HepG2 (cell line): ENCODE measurements around the gene LCLAT1. TPM values are rescaled to one million over a fixed set of nuclear protein-coding genes. Genes with fewer than 3 reads are reported as not detected.

Experiments
- BRD4 ChIP-seq: sonication (generic); formaldehyde crosslinking; IDR thresholded peaks from 2 replicates; pipeline ENCODE4 v1.4.0; 2020; ENCODE audit warnings: missing genetic modification reagents
- NR1H2 ChIP-seq: sonication (generic); formaldehyde crosslinking; IDR thresholded peaks from 2 replicates; pipeline ENCODE4 v1.8.1; 2022; ENCODE audit warnings: low read depth, missing genetic modification reagents, borderline replicate concordance
- TAF15 ChIP-seq: fragments of 200-400 bp; formaldehyde crosslinking; IDR thresholded peaks from one replicate; pipeline ENCODE4 v1.6.1; 2018; ENCODE audit warnings: mild to moderate bottlenecking, low read depth, low read length; ENCODE audit not compliant: poor library complexity, severe bottlenecking
- ZNF773 ChIP-seq: sonication (generic); formaldehyde crosslinking; IDR thresholded peaks from 2 replicates; pipeline ENCODE4 v1.4.0; 2020; ENCODE audit warnings: missing genetic modification reagents, borderline replicate concordance
- ZNF816 ChIP-seq: sonication (generic); formaldehyde crosslinking; IDR thresholded peaks from 2 replicates; pipeline ENCODE4 v1.8.0; 2022; ENCODE audit warnings: missing genetic modification reagents, mild to moderate bottlenecking, borderline replicate concordance
- polyA plus RNA-seq, 8 experiments: library from polyadenylated mRNA; depleted of rRNA in 3 of 8; stranded (reverse) in 7 of 8; unstranded in 1 of 8; fragments of >200 nt; fragmentation: Illumina TruSeq in 4 of 8; extraction: Trizol in 4 of 8; gene quantifications; 2 replicates each; pipeline versions ENCODE4 v1.2.1 to v1.2.3, GENCODE V29; 2011 to 2016; ENCODE audit warnings: low read depth in 4 of 8, missing spikeins in 1 of 8, mixed read lengths in 1 of 8; ENCODE audit not compliant: insufficient read depth in 1 of 8
- total RNA-seq, 5 experiments: library from RNA; depleted of rRNA; stranded (reverse); fragments of >200 nt; fragmentation: Illumina TruSeq; extraction: Trizol; gene quantifications; 2 replicates each; pipeline ENCODE4 v1.2.3, GENCODE V29; 2016; ENCODE audit warnings: low read depth in 1 of 5
- TF ChIP-seq, protein P1 (sequence below): sonication (generic); formaldehyde crosslinking; IDR thresholded peaks from 2 replicates; pipeline ENCODE4 v1.8.1; 2023; ENCODE audit warnings: mild to moderate bottlenecking, missing genetic modification reagents
- TF ChIP-seq, protein P2 (sequence below): sonication (generic); formaldehyde crosslinking; conservative IDR thresholded peaks from 2 replicates; pipeline ENCODE4 v1.8.1; 2023; ENCODE audit warnings: missing genetic modification reagents

LCLAT1 gene
- total and polyA plus RNA-seq, 2 of the 13 experiments (the other 11 are each of a cell fraction or from before 2014, with no cell fraction given): 18.0 to 28.0 TPM

GRCh38 chr2:30691091-30691947, 244.3 kb downstream of the LCLAT1 start (continued):
- TF ChIP-seq, protein P1, sequence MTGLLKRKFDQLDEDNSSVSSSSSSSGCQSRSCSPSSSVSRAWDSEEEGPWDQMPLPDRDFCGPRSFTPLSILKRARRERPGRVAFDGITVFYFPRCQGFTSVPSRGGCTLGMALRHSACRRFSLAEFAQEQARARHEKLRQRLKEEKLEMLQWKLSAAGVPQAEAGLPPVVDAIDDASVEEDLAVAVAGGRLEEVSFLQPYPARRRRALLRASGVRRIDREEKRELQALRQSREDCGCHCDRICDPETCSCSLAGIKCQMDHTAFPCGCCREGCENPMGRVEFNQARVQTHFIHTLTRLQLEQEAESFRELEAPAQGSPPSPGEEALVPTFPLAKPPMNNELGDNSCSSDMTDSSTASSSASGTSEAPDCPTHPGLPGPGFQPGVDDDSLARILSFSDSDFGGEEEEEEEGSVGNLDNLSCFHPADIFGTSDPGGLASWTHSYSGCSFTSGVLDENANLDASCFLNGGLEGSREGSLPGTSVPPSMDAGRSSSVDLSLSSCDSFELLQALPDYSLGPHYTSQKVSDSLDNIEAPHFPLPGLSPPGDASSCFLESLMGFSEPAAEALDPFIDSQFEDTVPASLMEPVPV: no peak
- no peak for TF ChIP-seq ZNF816 (CRISPR knock-in tag)
- TF ChIP-seq, protein P2, sequence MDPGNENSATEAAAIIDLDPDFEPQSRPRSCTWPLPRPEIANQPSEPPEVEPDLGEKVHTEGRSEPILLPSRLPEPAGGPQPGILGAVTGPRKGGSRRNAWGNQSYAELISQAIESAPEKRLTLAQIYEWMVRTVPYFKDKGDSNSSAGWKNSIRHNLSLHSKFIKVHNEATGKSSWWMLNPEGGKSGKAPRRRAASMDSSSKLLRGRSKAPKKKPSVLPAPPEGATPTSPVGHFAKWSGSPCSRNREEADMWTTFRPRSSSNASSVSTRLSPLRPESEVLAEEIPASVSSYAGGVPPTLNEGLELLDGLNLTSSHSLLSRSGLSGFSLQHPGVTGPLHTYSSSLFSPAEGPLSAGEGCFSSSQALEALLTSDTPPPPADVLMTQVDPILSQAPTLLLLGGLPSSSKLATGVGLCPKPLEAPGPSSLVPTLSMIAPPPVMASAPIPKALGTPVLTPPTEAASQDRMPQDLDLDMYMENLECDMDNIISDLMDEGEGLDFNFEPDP (CRISPR knock-in tag): no peak
- TF ChIP-seq TAF15: no peak
- no peak for TF ChIP-seq BRD4
- no peak for TF ChIP-seq NR1H2 (CRISPR knock-in tag)
- TF ChIP-seq ZNF773 (CRISPR knock-in tag): no peak
